Erythroblast (primary cell): ENCODE data around the gene GNB5.

ENCODE experiments used
- GATA1 ChIP-seq: IDR thresholded peaks from 2 replicates; pipeline ENCODE4 v1.6.1; 2011; ENCODE audit warnings: low read depth, mild to moderate bottlenecking, control low read depth, low read length, moderate library complexity
- POLR2A ChIP-seq: IDR thresholded peaks from 2 replicates; pipeline ENCODE4 v1.6.1; 2011; ENCODE audit warnings: mild to moderate bottlenecking, low read length

DNA sequence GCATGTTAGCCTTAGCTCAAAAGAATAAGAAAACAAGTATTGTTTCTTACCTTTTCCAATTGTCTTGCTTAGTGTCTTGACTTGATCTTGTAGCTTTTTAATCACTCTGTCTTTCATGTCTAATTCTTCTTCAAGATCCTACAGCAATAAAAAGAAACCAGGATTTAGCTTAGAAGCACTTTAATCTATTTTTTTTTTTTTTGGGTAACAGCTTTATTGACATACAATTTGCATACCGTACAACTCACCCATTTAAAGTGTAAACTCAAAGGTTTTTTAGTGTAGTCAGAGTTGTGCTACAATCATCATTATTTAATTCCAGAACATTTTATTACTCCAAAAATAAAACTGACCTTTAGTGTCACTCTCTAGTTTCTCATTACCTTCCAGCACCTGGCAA is 23.4 kb upstream of the GNB5 start:
- TF ChIP-seq POLR2A (no peak), GATA1 (no peak)
